HepG2 (cell line): ENCODE data around the gene COX14. TPM values are rescaled to one million over a fixed set of nuclear protein-coding genes. Genes with fewer than 3 reads are reported as not detected.
A peak's percentile ranks its signal among the peaks of the same experiment; 100 is the strongest.

Experiments used
- BRCA1 ChIP-seq: sonication (generic); formaldehyde crosslinking; IDR thresholded peaks from 2 replicates; pipeline ENCODE4 v1.4.0; 2020; ENCODE audit warnings: missing genetic modification reagents
- FOXJ3 ChIP-seq: sonication (generic); formaldehyde crosslinking; IDR thresholded peaks from 2 replicates; pipeline ENCODE4 v1.4.0; 2020; ENCODE audit warnings: missing genetic modification reagents, mild to moderate bottlenecking, borderline replicate concordance
- FOXK2 ChIP-seq: fragments of 450-650 bp; IDR thresholded peaks from 2 replicates; pipeline ENCODE4 v1.6.1; 2016
- KMT2A ChIP-seq: sonication (generic); formaldehyde crosslinking; IDR thresholded peaks from 2 replicates; pipeline ENCODE4 v1.4.0; 2020; ENCODE audit warnings: missing genetic modification reagents
- NCOR1 ChIP-seq: fragments of 200-600 bp; sonication (generic); IDR thresholded peaks from 2 replicates; pipeline ENCODE4 v1.7.0; 2017; ENCODE audit warnings: antibody characterized with exemption, low read length, borderline replicate concordance
- NFATC3 ChIP-seq: sonication (generic); formaldehyde crosslinking; IDR thresholded peaks from 2 replicates; pipeline ENCODE4 v1.5.1; 2020; ENCODE audit warnings: mild to moderate bottlenecking, missing genetic modification reagents
- NR3C1 ChIP-seq: sonication (generic); formaldehyde crosslinking; IDR thresholded peaks from 2 replicates; pipeline ENCODE4 v1.4.0; 2020; ENCODE audit warnings: missing genetic modification reagents
- SAP130 ChIP-seq: IDR thresholded peaks from 2 replicates; pipeline ENCODE4 v1.6.1; 2016; ENCODE audit warnings: low read depth
- SMARCC2 ChIP-seq: fragments of 450-650 bp; IDR thresholded peaks from 2 replicates; pipeline ENCODE4 v1.6.1; 2017; ENCODE audit warnings: antibody characterized with exemption, mild to moderate bottlenecking
- SUZ12 ChIP-seq: fragments of 150-350 bp; IDR thresholded peaks from 2 replicates; pipeline ENCODE4 v1.6.1; 2014; ENCODE audit warnings: low read depth, low read length
- TRIM24 ChIP-seq: sonication (generic); formaldehyde crosslinking; IDR thresholded peaks from 2 replicates; pipeline ENCODE4 v1.8.0; 2022; ENCODE audit warnings: mild to moderate bottlenecking, missing genetic modification reagents
- ZNF10 ChIP-seq: sonication (generic); formaldehyde crosslinking; IDR thresholded peaks from 2 replicates; pipeline ENCODE4 v1.4.0; 2020; ENCODE audit warnings: mild to moderate bottlenecking, low read depth, missing genetic modification reagents, borderline replicate concordance
- ZNF205 ChIP-seq: IDR thresholded peaks from 2 replicates; pipeline ENCODE4 v1.6.1; 2018; ENCODE audit warnings: missing biosample characterization, missing genetic modification reagents
- ZNF24 ChIP-seq: fragments of 450-650 bp; IDR thresholded peaks from 2 replicates; pipeline ENCODE4 v1.6.1; 2017; ENCODE audit warnings: antibody characterized with exemption, mild to moderate bottlenecking
- ZNF543 ChIP-seq: sonication (generic); formaldehyde crosslinking; IDR thresholded peaks from 2 replicates; pipeline ENCODE4 v1.4.0; 2020; ENCODE audit warnings: mild to moderate bottlenecking, missing genetic modification reagents
- ZNF780A ChIP-seq: sonication (generic); formaldehyde crosslinking; IDR thresholded peaks from 2 replicates; pipeline ENCODE4 v1.8.0; 2022; ENCODE audit warnings: mild to moderate bottlenecking, missing genetic modification reagents, moderate library complexity
- ZNF878 ChIP-seq: sonication (generic); formaldehyde crosslinking; IDR thresholded peaks from 2 replicates; pipeline ENCODE4 v1.8.1; 2023; ENCODE audit warnings: mild to moderate bottlenecking, missing genetic modification reagents, moderate library complexity
- polyA plus RNA-seq, 8 experiments: library from polyadenylated mRNA; depleted of rRNA in 3 of 8; stranded (reverse) in 7 of 8; unstranded in 1 of 8; fragments of >200 nt; fragmentation: Illumina TruSeq in 4 of 8; extraction: Trizol in 4 of 8; gene quantifications; 2 replicates each; pipeline versions ENCODE4 v1.2.1 to v1.2.3, GENCODE V29; 2011 to 2016; ENCODE audit warnings: low read depth in 4 of 8, missing spikeins in 1 of 8, mixed read lengths in 1 of 8; ENCODE audit not compliant: insufficient read depth in 1 of 8
- total RNA-seq, 5 experiments: library from RNA; depleted of rRNA; stranded (reverse); fragments of >200 nt; fragmentation: Illumina TruSeq; extraction: Trizol; gene quantifications; 2 replicates each; pipeline ENCODE4 v1.2.3, GENCODE V29; 2016; ENCODE audit warnings: low read depth in 1 of 5
- TF ChIP-seq, protein P1 (sequence below): sonication (generic); formaldehyde crosslinking; IDR thresholded peaks from 2 replicates; pipeline ENCODE4 v1.4.0; 2020; ENCODE audit warnings: missing genetic modification reagents, borderline replicate concordance
- TF ChIP-seq, protein P2 (sequence below): sonication (generic); formaldehyde crosslinking; IDR thresholded peaks from 2 replicates; pipeline ENCODE4 v1.4.0; 2020; ENCODE audit warnings: missing genetic modification reagents
- TF ChIP-seq, protein P3 (sequence below): sonication (generic); formaldehyde crosslinking; IDR thresholded peaks from 2 replicates; pipeline ENCODE4 v1.4.0; 2020; ENCODE audit warnings: missing genetic modification reagents
- TF ChIP-seq, protein P4 (sequence below): sonication (generic); formaldehyde crosslinking; IDR thresholded peaks from 2 replicates; pipeline ENCODE4 v1.5.1; 2020; ENCODE audit warnings: mild to moderate bottlenecking, missing genetic modification reagents, moderate library complexity
- TF ChIP-seq, protein P5 (sequence below): sonication (generic); formaldehyde crosslinking; IDR thresholded peaks from 2 replicates; pipeline ENCODE4 v1.5.0; 2020; ENCODE audit warnings: missing genetic modification reagents
- TF ChIP-seq, protein P6 (sequence below): sonication (generic); formaldehyde crosslinking; IDR thresholded peaks from 2 replicates; pipeline ENCODE4 v1.9.0; 2022; ENCODE audit warnings: low read depth, missing genetic modification reagents

The COX14 gene
- total and polyA plus RNA-seq, 2 of the 13 experiments (the other 11 are each of a cell fraction or from before 2014, with no cell fraction given), result 53.0 to 71.6 TPM

DNA sequence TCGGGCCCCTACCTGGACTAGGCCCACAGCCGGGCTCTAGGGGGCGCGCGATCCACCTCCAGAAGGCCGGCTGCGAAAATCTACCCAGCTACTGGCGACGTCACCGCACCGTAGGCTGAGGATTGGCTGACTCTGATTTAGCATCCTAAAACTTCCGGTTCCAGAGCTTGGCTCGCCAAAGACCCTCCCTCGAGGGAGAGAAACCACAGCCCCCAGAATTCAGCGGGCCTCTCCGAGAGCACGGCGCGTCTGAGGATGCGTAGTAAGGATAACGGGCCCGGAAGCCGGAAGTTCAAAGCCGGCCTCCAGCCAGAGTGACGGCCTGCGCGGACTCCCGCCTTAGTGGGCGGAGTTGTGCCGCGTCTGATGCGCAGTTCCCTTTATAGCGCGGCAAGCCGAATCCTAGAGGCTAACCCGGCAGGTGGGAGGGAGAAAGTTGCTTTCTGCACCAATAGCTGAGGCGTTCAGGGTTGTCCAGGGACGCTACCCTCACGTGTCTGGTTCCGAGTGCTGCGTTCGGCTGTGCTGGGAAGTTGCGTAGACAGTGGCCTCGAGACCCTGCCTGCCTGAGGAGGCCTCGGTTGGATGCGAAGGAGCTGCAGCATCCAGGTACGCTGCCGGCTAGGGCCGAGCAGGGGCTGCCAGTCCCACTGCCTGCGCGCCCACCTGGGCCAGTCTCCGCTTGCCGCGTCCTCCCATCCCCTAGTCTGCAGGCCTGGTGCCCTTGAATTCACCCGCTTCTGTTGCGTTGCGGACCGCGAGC, at the start of gene COX14 (continued):
- TF ChIP-seq, protein P1, sequence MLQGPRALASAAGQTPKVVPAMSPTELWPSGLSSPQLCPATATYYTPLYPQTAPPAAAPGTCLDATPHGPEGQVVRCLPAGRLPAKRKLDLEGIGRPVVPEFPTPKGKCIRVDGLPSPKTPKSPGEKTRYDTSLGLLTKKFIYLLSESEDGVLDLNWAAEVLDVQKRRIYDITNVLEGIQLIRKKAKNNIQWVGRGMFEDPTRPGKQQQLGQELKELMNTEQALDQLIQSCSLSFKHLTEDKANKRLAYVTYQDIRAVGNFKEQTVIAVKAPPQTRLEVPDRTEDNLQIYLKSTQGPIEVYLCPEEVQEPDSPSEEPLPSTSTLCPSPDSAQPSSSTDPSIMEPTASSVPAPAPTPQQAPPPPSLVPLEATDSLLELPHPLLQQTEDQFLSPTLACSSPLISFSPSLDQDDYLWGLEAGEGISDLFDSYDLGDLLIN (CRISPR knock-in tag), result no peak
- TF ChIP-seq, protein P2, sequence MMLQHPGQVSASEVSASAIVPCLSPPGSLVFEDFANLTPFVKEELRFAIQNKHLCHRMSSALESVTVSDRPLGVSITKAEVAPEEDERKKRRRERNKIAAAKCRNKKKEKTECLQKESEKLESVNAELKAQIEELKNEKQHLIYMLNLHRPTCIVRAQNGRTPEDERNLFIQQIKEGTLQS (CRISPR knock-in tag), result no peak
- TF ChIP-seq ZNF10 (CRISPR knock-in tag), result no peak
- no peak for TF ChIP-seq FOXK2
- TF ChIP-seq ZNF24, result no peak
- TF ChIP-seq, protein P3, sequence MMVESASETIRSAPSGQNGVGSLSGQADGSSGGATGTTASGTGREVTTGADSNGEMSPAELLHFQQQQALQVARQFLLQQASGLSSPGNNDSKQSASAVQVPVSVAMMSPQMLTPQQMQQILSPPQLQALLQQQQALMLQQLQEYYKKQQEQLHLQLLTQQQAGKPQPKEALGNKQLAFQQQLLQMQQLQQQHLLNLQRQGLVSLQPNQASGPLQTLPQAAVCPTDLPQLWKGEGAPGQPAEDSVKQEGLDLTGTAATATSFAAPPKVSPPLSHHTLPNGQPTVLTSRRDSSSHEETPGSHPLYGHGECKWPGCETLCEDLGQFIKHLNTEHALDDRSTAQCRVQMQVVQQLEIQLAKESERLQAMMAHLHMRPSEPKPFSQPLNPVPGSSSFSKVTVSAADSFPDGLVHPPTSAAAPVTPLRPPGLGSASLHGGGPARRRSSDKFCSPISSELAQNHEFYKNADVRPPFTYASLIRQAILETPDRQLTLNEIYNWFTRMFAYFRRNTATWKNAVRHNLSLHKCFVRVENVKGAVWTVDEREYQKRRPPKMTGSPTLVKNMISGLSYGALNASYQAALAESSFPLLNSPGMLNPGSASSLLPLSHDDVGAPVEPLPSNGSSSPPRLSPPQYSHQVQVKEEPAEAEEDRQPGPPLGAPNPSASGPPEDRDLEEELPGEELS (CRISPR knock-in tag), result no peak
- peak; percentile 96 for TF ChIP-seq SAP130 (CRISPR knock-in tag)
- TF ChIP-seq NCOR1, result no peak; the same call in 1 of the 2 replicates
- TF ChIP-seq, protein P4, sequence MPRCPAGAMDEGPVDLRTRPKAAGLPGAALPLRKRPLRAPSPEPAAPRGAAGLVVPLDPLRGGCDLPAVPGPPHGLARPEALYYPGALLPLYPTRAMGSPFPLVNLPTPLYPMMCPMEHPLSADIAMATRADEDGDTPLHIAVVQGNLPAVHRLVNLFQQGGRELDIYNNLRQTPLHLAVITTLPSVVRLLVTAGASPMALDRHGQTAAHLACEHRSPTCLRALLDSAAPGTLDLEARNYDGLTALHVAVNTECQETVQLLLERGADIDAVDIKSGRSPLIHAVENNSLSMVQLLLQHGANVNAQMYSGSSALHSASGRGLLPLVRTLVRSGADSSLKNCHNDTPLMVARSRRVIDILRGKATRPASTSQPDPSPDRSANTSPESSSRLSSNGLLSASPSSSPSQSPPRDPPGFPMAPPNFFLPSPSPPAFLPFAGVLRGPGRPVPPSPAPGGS (CRISPR knock-in tag), result peak; percentile 82; the same call in 1 of the 2 replicates
- no peak; the same call in 1 of the 2 replicates for TF ChIP-seq BRCA1 (CRISPR knock-in tag)
- peak; percentile 60; the same call in 1 of the 2 replicates for TF ChIP-seq ZNF543
- TF ChIP-seq ZNF780A (CRISPR knock-in tag), result no peak
- TF ChIP-seq NFATC3, result 0 out of 2 replicates have a peak, but pooled peaks have one; percentile 66
- TF ChIP-seq SUZ12, result peak; percentile 59
- no peak for TF ChIP-seq TRIM24 (CRISPR knock-in tag)
- TF ChIP-seq FOXJ3 (CRISPR knock-in tag), result no peak; the same call in 1 of the 2 replicates
- no peak; the same call in 1 of the 2 replicates for TF ChIP-seq ZNF205 (CRISPR knock-in tag)
- no peak for TF ChIP-seq NR3C1 (CRISPR knock-in tag)
- TF ChIP-seq SMARCC2, result no peak
- TF ChIP-seq KMT2A (CRISPR knock-in tag), result no peak; the same call in none of the 2 replicates
- TF ChIP-seq, protein P5, sequence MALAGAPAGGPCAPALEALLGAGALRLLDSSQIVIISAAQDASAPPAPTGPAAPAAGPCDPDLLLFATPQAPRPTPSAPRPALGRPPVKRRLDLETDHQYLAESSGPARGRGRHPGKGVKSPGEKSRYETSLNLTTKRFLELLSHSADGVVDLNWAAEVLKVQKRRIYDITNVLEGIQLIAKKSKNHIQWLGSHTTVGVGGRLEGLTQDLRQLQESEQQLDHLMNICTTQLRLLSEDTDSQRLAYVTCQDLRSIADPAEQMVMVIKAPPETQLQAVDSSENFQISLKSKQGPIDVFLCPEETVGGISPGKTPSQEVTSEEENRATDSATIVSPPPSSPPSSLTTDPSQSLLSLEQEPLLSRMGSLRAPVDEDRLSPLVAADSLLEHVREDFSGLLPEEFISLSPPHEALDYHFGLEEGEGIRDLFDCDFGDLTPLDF (CRISPR knock-in tag), result no peak
- no peak for TF ChIP-seq ZNF878 (CRISPR knock-in tag)
- TF ChIP-seq, protein P6, sequence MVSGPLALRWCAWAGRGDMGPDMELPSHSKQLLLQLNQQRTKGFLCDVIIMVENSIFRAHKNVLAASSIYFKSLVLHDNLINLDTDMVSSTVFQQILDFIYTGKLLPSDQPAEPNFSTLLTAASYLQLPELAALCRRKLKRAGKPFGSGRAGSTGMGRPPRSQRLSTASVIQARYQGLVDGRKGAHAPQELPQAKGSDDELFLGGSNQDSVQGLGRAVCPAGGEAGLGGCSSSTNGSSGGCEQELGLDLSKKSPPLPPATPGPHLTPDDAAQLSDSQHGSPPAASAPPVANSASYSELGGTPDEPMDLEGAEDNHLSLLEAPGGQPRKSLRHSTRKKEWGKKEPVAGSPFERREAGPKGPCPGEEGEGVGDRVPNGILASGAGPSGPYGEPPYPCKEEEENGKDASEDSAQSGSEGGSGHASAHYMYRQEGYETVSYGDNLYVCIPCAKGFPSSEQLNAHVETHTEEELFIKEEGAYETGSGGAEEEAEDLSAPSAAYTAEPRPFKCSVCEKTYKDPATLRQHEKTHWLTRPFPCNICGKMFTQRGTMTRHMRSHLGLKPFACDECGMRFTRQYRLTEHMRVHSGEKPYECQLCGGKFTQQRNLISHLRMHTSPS (CRISPR knock-in tag), result peak; percentile 66; the same call in 1 of the 2 replicates
